Measurements from ENCODE around the gene DGKG. TPM values are rescaled to one million over a fixed set of nuclear protein-coding genes. Genes with fewer than 3 reads are reported as not detected.

DGKG gene
- total and polyA plus RNA-seq, 7 donors, result 0.60 to 30.7 (median 6.1) TPM

DNA sequence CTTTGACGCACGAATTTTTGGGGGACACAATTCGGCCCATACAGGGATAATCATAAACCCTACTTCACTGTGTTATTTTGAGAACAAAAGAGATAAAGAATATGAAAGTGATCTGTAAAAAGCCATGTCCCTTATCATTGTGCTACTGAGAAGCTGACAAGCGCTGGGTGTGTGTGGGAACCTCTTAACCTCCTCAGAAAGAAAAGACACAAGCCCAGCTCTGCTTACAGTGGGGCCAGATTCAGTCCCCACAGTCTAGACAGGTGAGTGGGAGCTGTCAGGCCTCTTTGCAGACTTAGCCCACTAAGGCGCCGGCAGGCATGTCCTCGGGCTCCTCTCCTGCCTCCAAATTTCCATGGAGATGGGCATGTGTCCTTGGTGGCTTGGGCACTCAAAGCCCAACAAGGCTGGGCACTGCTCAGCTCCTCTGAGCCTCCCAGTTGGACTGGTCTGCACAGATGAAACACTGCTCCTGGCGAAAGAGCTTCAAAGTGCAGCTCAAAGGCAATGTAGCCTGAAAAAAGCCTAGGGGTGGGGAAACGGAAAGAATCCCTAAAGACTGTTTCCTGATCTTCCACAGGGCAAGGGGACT lies 188.7 kb downstream of the DGKG start:
- intact Hi-C loops (cut with DNase I), result no loop called here
- Histone ChIP-seq H3K27me3 (no peaks in the 10 kb centered on the region), H3K27ac (no peak overlapping the region), H3K36me3 (peaks cover 0 to 5% (median 0%) of the 10 kb centered on the region in 4 donors), H3K4me3 (no peak overlapping the region), H3K9me3 (no peaks in the 10 kb centered on the region), H3K4me1 (peaks cover 0 to 17% (median 14%) of the 10 kb centered on the region in 4 donors)
- 93 to 95% methylated on average over 9 of the region's 9 CpGs for WGBS, 2 donors
- DNase-seq, result no peak
- TF ChIP-seq EP300 (IDR thresholded peaks at IDR 0.05) (no peak), POLR2AphosphoS5 (IDR thresholded peaks at IDR 0.05) (no peak), POLR2A (IDR thresholded peaks at IDR 0.05) (no peak), CTCF (IDR thresholded peaks at IDR 0.05) (no peak)

GRCh38 chr3:186172353-186172752 lies 189.7 kb downstream of the DGKG start:
- 90 to 91% methylated on average over 2 of the region's 2 CpGs for WGBS, 2 donors
- DNase-seq, result no peak
- no peak overlapping the region for H3K27ac ChIP-seq
- H3K36me3 ChIP-seq, result no peaks in the 10 kb centered on the region
- intact Hi-C loops (cut with DNase I), result no loop called here
- no peaks in the 10 kb centered on the region for H3K9me3 ChIP-seq
- H3K27me3 ChIP-seq, result no peaks in the 10 kb centered on the region
- TF ChIP-seq POLR2AphosphoS5 (IDR thresholded peaks at IDR 0.05), result no peak
- no peak for TF ChIP-seq EP300 (IDR thresholded peaks at IDR 0.05)
- no peak for TF ChIP-seq CTCF (IDR thresholded peaks at IDR 0.05)
- no peak for TF ChIP-seq POLR2A (IDR thresholded peaks at IDR 0.05)
- peaks cover 0 to 17% (median 14%) of the 10 kb centered on the region in 4 donors for H3K4me1 ChIP-seq
- no peak overlapping the region for H3K4me3 ChIP-seq

- H3K27ac ChIP-seq, result no peak overlapping the region
- DNase-seq, result no peak
- no peaks in the 10 kb centered on the region for H3K9me3 ChIP-seq
- no peaks in the 10 kb centered on the region for H3K36me3 ChIP-seq
- intact Hi-C loops (cut with DNase I), result no loop called here
- 98 to 99% methylated on average over 2 of the region's 2 CpGs for WGBS, 2 donors
- peaks cover 0 to 12% (median 7%) of the 10 kb centered on the region in 4 donors for H3K4me1 ChIP-seq
- TF ChIP-seq POLR2A (IDR thresholded peaks at IDR 0.05) (no peak), CTCF (IDR thresholded peaks at IDR 0.05) (no peak), POLR2AphosphoS5 (IDR thresholded peaks at IDR 0.05) (no peak), EP300 (IDR thresholded peaks at IDR 0.05) (no peak)
- no peak overlapping the region for H3K4me3 ChIP-seq
- no peaks in the 10 kb centered on the region for H3K27me3 ChIP-seq
Measured at GRCh38 chr3:186171521-186171920, 190.5 kb downstream of the DGKG start.

GRCh38 chr3:186170516-186170915 lies 191.5 kb downstream of the DGKG start:
- no peaks in the 10 kb centered on the region for H3K36me3 ChIP-seq
- no peak overlapping the region for H3K27ac ChIP-seq
- no peaks in the 10 kb centered on the region for H3K27me3 ChIP-seq
- TF ChIP-seq CTCF (IDR thresholded peaks at IDR 0.05) (no peak), EP300 (IDR thresholded peaks at IDR 0.05) (no peak), POLR2AphosphoS5 (IDR thresholded peaks at IDR 0.05) (no peak), POLR2A (IDR thresholded peaks at IDR 0.05) (no peak)
- intact Hi-C loops (cut with DNase I), result no loop called here
- WGBS, 2 donors, result 33 to 39% methylated on average over 2 of the region's 2 CpGs
- H3K4me3 ChIP-seq, result no peak overlapping the region
- no peaks in the 10 kb centered on the region for H3K9me3 ChIP-seq
- DNase-seq, result no peak
- H3K4me1 ChIP-seq, result peaks cover 0 to 2% (median 0%) of the 10 kb centered on the region in 4 donors

DNA sequence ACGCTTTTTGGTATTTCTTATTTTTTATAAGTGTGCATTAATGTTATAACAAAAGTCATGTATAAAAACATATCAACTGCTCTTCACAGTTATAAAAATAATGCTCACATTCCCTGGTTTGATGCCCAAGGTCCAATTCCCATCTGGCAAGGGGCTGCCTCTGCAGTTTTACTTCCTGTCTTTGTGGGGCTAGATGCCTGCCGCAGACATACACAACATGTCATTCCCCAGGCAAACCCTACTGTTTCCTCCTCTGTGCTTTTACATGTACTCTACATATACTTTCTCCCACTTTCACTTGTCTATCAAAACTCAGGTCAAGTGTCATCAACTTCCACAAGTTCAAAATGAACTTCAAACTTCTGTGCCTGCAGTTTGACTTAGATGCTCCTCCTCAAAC lies 192.7 kb downstream of the DGKG start:
- no peaks in the 10 kb centered on the region for H3K27me3 ChIP-seq
- H3K4me3 ChIP-seq, result no peak overlapping the region
- H3K27ac ChIP-seq, result no peak overlapping the region
- H3K4me1 ChIP-seq, result no peaks in the 10 kb centered on the region
- DNase-seq, result no peak
- peaks cover 0 to 7% (median 0%) of the 10 kb centered on the region in 4 donors for H3K36me3 ChIP-seq
- 88 to 95% methylated on average over 2 of the region's 2 CpGs for WGBS, 2 donors
- intact Hi-C loops (cut with DNase I), result no loop called here
- TF ChIP-seq CTCF (IDR thresholded peaks at IDR 0.05) (no peak), EP300 (IDR thresholded peaks at IDR 0.05) (no peak), POLR2AphosphoS5 (IDR thresholded peaks at IDR 0.05) (no peak), POLR2A (IDR thresholded peaks at IDR 0.05) (no peak)
- H3K9me3 ChIP-seq, result no peaks in the 10 kb centered on the region
